ENCODE results near the gene RANBP9. TPM values are rescaled to one million over a fixed set of nuclear protein-coding genes. Genes with fewer than 3 reads are reported as not detected.

Gene RANBP9
- total and polyA plus RNA-seq, 8 donors, result 13.1 to 51.4 (median 19.8) TPM

DNA sequence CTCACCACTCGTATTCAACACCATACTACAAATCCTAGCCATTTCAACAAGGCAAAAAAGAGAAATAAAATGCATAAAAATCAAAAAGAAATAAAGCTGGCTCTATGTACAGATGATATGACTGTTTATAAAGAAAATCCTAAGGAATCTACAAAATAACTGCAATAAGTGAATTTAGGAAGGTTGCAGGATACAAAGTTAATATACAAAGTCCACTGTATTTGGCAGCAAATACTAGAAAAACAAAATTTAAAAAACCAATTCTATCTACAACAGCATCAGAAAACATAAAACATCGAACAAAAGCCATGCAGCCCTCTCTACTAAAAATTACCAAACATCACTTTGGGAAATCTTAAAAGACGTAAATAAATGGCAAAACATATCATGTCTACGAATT is 47.6 kb downstream of the RANBP9 start:
- H3K27me3 ChIP-seq, result no peaks in the 10 kb centered on the region
- WGBS, 5 donors, result 61 to 81% (median 70%) methylated on average over 4 of the region's 4 CpGs
- H3K27ac ChIP-seq, result no peak overlapping the region
- no peak overlapping the region for H3K4me3 ChIP-seq
- no peaks in the 10 kb centered on the region for H3K36me3 ChIP-seq
- intact Hi-C loops (cut with DNase I; ENCODE audit: low total_unique reads), result no loop called here
- no peak for TF ChIP-seq EP300 (IDR thresholded peaks at IDR 0.05)
- TF ChIP-seq POLR2A (IDR thresholded peaks at IDR 0.05), result no peak
- no peak for TF ChIP-seq POLR2AphosphoS5 (IDR thresholded peaks at IDR 0.05)
- TF ChIP-seq, protein P1, sequence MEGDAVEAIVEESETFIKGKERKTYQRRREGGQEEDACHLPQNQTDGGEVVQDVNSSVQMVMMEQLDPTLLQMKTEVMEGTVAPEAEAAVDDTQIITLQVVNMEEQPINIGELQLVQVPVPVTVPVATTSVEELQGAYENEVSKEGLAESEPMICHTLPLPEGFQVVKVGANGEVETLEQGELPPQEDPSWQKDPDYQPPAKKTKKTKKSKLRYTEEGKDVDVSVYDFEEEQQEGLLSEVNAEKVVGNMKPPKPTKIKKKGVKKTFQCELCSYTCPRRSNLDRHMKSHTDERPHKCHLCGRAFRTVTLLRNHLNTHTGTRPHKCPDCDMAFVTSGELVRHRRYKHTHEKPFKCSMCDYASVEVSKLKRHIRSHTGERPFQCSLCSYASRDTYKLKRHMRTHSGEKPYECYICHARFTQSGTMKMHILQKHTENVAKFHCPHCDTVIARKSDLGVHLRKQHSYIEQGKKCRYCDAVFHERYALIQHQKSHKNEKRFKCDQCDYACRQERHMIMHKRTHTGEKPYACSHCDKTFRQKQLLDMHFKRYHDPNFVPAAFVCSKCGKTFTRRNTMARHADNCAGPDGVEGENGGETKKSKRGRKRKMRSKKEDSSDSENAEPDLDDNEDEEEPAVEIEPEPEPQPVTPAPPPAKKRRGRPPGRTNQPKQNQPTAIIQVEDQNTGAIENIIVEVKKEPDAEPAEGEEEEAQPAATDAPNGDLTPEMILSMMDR (IDR thresholded peaks at IDR 0.05), result no peak
- no peaks in the 10 kb centered on the region for H3K9me3 ChIP-seq
- DNase-seq, result no peak
- H3K4me1 ChIP-seq, result peaks cover 11 to 92% (median 54%) of the 10 kb centered on the region in 4 donors

DNA sequence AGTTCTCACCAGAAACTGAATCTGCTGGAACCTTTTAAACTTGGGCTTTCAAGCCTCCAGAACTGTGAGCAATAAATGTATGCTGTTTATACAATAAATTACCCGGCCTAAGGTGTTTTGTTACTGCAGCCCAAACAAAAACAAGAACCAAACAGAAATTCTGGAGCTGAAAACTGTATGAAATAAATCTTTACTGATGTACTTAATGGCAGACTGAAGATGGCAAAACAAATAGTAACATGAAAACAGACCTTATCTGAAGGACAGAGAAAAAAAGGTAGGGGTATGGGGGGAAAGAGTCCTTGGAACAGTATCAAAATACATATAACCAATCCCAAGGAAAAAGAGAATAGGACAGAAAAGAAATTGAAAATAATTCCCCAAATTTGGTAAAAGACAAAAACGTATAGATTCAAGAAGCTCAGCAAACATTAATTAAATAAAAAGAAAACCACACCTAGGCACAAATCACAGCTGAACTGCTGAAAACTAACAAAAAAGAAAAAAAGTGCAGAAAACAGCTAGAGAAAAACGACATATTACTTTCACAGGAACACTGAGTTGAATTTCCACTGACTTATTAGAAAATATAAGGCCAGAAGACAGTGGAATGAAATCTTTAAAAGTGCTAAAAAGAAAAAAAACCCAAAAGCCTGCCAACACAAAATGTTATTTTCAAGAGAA is 48.8 kb downstream of the RANBP9 start:
- Histone ChIP-seq H3K27me3 (no peaks in the 10 kb centered on the region), H3K36me3 (no peaks in the 10 kb centered on the region), H3K4me3 (no peak overlapping the region), H3K9me3 (no peaks in the 10 kb centered on the region), H3K4me1 (peaks cover 11 to 94% (median 54%) of the 10 kb centered on the region in 4 donors), H3K27ac (no peak overlapping the region)
- WGBS, 5 donors, result 75 to 90% (median 84%) methylated on average over 3 of the region's 3 CpGs
- intact Hi-C loops (cut with DNase I; ENCODE audit: low total_unique reads), result no loop called here
- DNase-seq, result no peak
- TF ChIP-seq POLR2A (IDR thresholded peaks at IDR 0.05) (no peak), EP300 (IDR thresholded peaks at IDR 0.05) (no peak), POLR2AphosphoS5 (IDR thresholded peaks at IDR 0.05) (no peak)
- TF ChIP-seq, protein P1 (IDR thresholded peaks at IDR 0.05), result no peak

DNA sequence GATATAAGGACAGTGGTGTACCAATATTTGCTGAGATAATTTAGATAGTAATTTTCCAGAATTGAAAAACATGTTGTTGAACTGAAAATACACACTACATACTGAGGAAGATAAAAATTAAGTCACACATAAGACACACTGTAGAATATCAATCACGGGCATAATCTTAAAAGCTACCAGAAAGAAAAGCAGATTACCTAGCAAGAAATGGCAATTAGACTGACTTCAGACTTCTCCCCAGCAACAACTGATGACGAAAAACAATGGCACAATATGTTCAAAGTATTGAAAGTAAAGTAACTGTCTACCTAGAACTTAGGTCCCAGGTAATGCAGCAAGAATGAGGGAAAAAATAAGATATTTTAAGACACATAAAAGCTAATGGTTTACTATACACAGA is 50.0 kb downstream of the RANBP9 start:
- 67 to 93% (median 85%) methylated on average over 2 of the region's 2 CpGs for WGBS, 5 donors

DNA sequence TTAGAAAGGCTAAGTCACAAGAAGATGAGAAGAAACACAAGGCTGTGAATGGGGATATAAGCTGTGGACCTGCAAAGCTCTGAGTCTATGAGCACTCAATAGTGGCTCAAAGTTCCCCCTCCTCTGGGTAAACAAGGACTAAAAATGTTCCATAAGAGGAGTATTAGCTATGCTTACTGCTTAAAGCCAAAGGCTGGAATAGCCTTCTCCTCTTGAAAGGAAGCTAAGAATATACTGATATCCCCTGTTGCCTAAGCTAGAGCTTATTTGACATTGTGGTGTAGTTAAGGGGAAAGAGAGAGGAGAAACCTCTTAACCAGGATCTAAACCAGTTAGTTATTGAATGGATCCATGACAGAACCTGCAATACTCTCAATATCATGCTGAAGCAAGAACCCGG is 50.7 kb downstream of the RANBP9 start:
- Histone ChIP-seq H3K4me3 (no peak overlapping the region), H3K36me3 (no peaks in the 10 kb centered on the region), H3K27me3 (no peaks in the 10 kb centered on the region), H3K27ac (no peak overlapping the region), H3K9me3 (no peaks in the 10 kb centered on the region), H3K4me1 (peaks cover 8 to 79% (median 48%) of the 10 kb centered on the region in 4 donors)
- WGBS, 5 donors, result 92 to 100% (median 95%) methylated on average over 1 of the region's 1 CpG
- DNase-seq, result no peak
- TF ChIP-seq EP300 (IDR thresholded peaks at IDR 0.05) (no peak), POLR2AphosphoS5 (IDR thresholded peaks at IDR 0.05) (no peak), POLR2A (IDR thresholded peaks at IDR 0.05) (no peak)
- TF ChIP-seq, protein P1 (IDR thresholded peaks at IDR 0.05), result no peak
- intact Hi-C loops (cut with DNase I; ENCODE audit: low total_unique reads), result no loop called here

More for the DNA sequence above, 50.0 kb downstream of the RANBP9 start:
- TF ChIP-seq, protein P1 (IDR thresholded peaks at IDR 0.05), result no peak
- TF ChIP-seq POLR2A (IDR thresholded peaks at IDR 0.05) (no peak), POLR2AphosphoS5 (IDR thresholded peaks at IDR 0.05) (no peak), EP300 (IDR thresholded peaks at IDR 0.05) (no peak)
- Histone ChIP-seq H3K4me3 (no peak overlapping the region), H3K9me3 (no peaks in the 10 kb centered on the region), H3K36me3 (no peaks in the 10 kb centered on the region), H3K27ac (no peak overlapping the region), H3K4me1 (peaks cover 9 to 84% (median 51%) of the 10 kb centered on the region in 4 donors), H3K27me3 (no peaks in the 10 kb centered on the region)
- intact Hi-C loops (cut with DNase I; ENCODE audit: low total_unique reads), result no loop called here
- no peak for DNase-seq
